OCI-LY7 (cell line): ENCODE results near the gene SLC16A1. TPM values are rescaled to one million over a fixed set of nuclear protein-coding genes. Genes with fewer than 3 reads are reported as not detected.
"Not testable (repeated sequence)": the region's sequence is repeated elsewhere in the genome, so short reads cannot be mapped to it uniquely, and the experiment has no call there.

Source experiments
- BruUV-seq: library from RNA; stranded (reverse); fragments of 400-500 nt; replicated peaks from 2 replicates; lab custom pipeline; 2021; lab: Mats Ljungman, UMichigan
- CTCF ChIA-PET: fragments of 300-600 bp; sonication (Branson Sonifier 250); formaldehyde crosslinking; loops from one replicate; lab custom pipeline; 2022; ENCODE audit warnings: antibody characterized with exemption; ENCODE audit not compliant: unreplicated experiment; lab: Charles Lee
- POLR2A ChIA-PET: fragments of 300-600 bp; sonication (Branson Sonifier 250); formaldehyde crosslinking; loops from one replicate; lab custom pipeline; 2022; ENCODE audit warnings: antibody characterized with exemption; lab: Charles Lee
- DNase-seq: peaks from one replicate; pipeline ENCODE4 v3.0.0-alpha.2; 2015; ENCODE audit warnings: low spot score
- H2AFZ ChIP-seq: fragments of 200-600 bp; sonication (generic), shearing (Covaris generic); 2 replicates; pipeline ENCODE4 v1.6.1; 2014; ENCODE audit warnings: mild to moderate bottlenecking, antibody characterized with exemption, low read length, moderate library complexity
- H3K27ac ChIP-seq: fragments of 200-600 bp; sonication (generic); 2 replicates; pipeline ENCODE4 v1.5.1; 2014; ENCODE audit warnings: mixed run types, low read depth, mild to moderate bottlenecking, moderate library complexity, low read length, inconsistent platforms; ENCODE audit not compliant: poor library complexity, severe bottlenecking
- H3K36me3 ChIP-seq: fragments of 200-600 bp; sonication (generic); 2 replicates; pipeline ENCODE4 v1.6.1; 2014; ENCODE audit warnings: mild to moderate bottlenecking, antibody characterized with exemption, low read length, moderate library complexity, mixed read lengths; ENCODE audit not compliant: insufficient read depth
- H3K4me1 ChIP-seq: fragments of 200-600 bp; sonication (generic); 2 replicates; pipeline ENCODE4 v1.5.1; 2014; ENCODE audit warnings: mild to moderate bottlenecking, low read length; ENCODE audit not compliant: insufficient read depth, poor library complexity, severe bottlenecking
- H3K4me2 ChIP-seq: fragments of 200-600 bp; sonication (generic); 2 replicates; pipeline ENCODE4 v1.6.1; 2014; ENCODE audit warnings: mild to moderate bottlenecking, low read length
- H3K4me3 ChIP-seq: fragments of 200-600 bp; sonication (generic); 2 replicates; pipeline ENCODE4 v1.5.1; 2014; ENCODE audit warnings: mild to moderate bottlenecking, low read depth, low read length; ENCODE audit not compliant: poor library complexity, severe bottlenecking
- H3K79me2 ChIP-seq: fragments of 200-600 bp; sonication (generic); 2 replicates; pipeline ENCODE4 v1.6.1; 2016; ENCODE audit warnings: low read depth, mild to moderate bottlenecking, low read length, moderate library complexity, mixed read lengths; ENCODE audit not compliant: insufficient read depth
- H3K9me2 ChIP-seq: fragments of 200-600 bp; sonication (generic); 2 replicates; pipeline ENCODE4 v1.6.1; 2016; ENCODE audit warnings: mild to moderate bottlenecking, low read length, mixed read lengths; ENCODE audit not compliant: insufficient read depth
- H3K9me3 ChIP-seq: fragments of 200-600 bp; sonication (generic); 2 replicates; pipeline ENCODE4 v1.6.1; 2014; ENCODE audit warnings: mild to moderate bottlenecking, mixed run types, low read length, mixed read lengths
- H4K20me1 ChIP-seq: fragments of 200-600 bp; sonication (generic); 2 replicates; pipeline ENCODE4 v1.6.1; 2014; ENCODE audit warnings: mild to moderate bottlenecking, antibody characterized with exemption, low read length, moderate library complexity, mixed read lengths; ENCODE audit not compliant: insufficient read depth
- EZH2phosphoT487 ChIP-seq: fragments of 200-600 bp; sonication (generic); IDR thresholded peaks from 2 replicates; pipeline ENCODE4 v1.6.1; 2018; ENCODE audit warnings: low read depth, borderline replicate concordance, mild to moderate bottlenecking, mixed run types, antibody characterized with exemption, low read length, moderate library complexity, mixed read lengths
- intact Hi-C: fragments of 100-400 bp; cut with micrococcal nuclease; formaldehyde crosslinking; loops from one replicate; pipeline ENCODE4 v1.10.0; 2022; ENCODE audit not compliant: unreplicated experiment
- total RNA-seq, 2 experiments: library from RNA; depleted of rRNA in 1 of 2; stranded (reverse); fragments of >200 nt in 1 of 2; shearing (Covaris generic) in 1 of 2; gene quantifications; 2 replicates each; pipeline ENCODE4 v1.2.3, GENCODE V29; 2014 to 2022
- TF ChIP-seq, protein P1 (sequence below): fragments of 200-600 bp; sonication (generic); conservative IDR thresholded peaks from 2 replicates; pipeline ENCODE4 v1.5.1; 2014; ENCODE audit warnings: mild to moderate bottlenecking, antibody characterized with exemption, low read length, moderate library complexity, mixed read lengths

Gene SLC16A1
- total RNA-seq, 2 experiments from 2014 or later = 56.1 to 67.8 TPM

DNA sequence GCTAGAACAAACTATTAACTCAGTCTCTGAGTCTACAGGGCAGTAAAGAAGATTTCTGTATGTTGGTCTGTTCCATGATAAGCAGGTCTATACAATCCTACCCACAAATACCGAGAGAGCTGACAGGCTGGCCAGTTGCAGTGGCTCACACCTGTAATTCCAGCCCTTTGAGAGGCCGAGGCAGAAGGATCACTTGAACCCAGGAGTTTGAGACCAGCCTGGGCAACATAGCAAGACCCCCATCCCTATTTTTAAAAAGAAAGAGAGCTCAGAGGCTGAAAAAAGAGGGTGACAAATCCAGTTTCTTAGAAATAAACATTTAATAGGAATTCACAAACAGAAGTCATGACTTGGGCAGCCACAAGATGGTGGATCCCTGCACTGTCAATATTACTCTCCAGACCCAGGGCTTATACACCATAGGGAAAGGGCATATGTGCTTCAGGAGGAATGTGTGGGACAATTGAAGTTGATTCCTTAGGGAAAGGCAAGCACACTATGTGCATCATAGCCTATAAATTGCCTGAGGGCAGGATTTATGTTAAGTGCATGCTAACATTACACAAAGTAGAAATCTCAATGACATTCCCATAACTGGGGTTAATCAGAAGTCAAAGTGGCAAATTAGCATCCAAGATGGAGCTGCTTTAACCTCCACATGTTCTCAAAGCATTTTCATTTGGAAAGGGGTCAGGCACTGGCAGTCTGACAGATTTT is 66.8 kb downstream of the SLC16A1 start:
- Histone ChIP-seq H3K9me3 (no peaks in the 10 kb centered on the region), H4K20me1 (no peaks in the 10 kb centered on the region), H3K79me2 (no peaks in the 10 kb centered on the region), H3K27ac (no peak overlapping the region), H3K36me3 (no peaks in the 10 kb centered on the region), H3K4me2 (no peak overlapping the region), H2AFZ (no peak overlapping the region), H3K4me1 (no peaks in the 10 kb centered on the region), H3K9me2 (no peaks in the 10 kb centered on the region), H3K4me3 (no peak overlapping the region)
- CTCF ChIA-PET = no interaction called here
- no TSS peak for BruUV-seq
- POLR2A ChIA-PET = interaction anchor here (0.6 kb wide), 1 partner anchor 164 kb away, joined by 3 read pairs; no protein-coding TSS in a partner anchor
- TF ChIP-seq, protein P1, sequence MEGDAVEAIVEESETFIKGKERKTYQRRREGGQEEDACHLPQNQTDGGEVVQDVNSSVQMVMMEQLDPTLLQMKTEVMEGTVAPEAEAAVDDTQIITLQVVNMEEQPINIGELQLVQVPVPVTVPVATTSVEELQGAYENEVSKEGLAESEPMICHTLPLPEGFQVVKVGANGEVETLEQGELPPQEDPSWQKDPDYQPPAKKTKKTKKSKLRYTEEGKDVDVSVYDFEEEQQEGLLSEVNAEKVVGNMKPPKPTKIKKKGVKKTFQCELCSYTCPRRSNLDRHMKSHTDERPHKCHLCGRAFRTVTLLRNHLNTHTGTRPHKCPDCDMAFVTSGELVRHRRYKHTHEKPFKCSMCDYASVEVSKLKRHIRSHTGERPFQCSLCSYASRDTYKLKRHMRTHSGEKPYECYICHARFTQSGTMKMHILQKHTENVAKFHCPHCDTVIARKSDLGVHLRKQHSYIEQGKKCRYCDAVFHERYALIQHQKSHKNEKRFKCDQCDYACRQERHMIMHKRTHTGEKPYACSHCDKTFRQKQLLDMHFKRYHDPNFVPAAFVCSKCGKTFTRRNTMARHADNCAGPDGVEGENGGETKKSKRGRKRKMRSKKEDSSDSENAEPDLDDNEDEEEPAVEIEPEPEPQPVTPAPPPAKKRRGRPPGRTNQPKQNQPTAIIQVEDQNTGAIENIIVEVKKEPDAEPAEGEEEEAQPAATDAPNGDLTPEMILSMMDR = no peak
- TF ChIP-seq EZH2phosphoT487 = no peak
- no peak for DNase-seq
- intact Hi-C loops = loop anchor here (10.0 kb wide), 1 partner anchor 786 kb away; no protein-coding TSS in a partner anchor

- H3K4me1 ChIP-seq = no peaks in the 10 kb centered on the region
- no peaks in the 10 kb centered on the region for H3K36me3 ChIP-seq
- no TSS peak for BruUV-seq
- no peak overlapping the region for H3K4me3 ChIP-seq
- H3K9me2 ChIP-seq = no peaks in the 10 kb centered on the region
- no peaks in the 10 kb centered on the region for H3K79me2 ChIP-seq
- no peak overlapping the region for H2AFZ ChIP-seq
- intact Hi-C loops = loop anchor here (10.0 kb wide), 1 partner anchor 786 kb away; no protein-coding TSS in a partner anchor
- no peak for DNase-seq
- no peaks in the 10 kb centered on the region for H3K9me3 ChIP-seq
- CTCF ChIA-PET = no interaction called here
- H3K4me2 ChIP-seq = no peak overlapping the region
- no peaks in the 10 kb centered on the region for H4K20me1 ChIP-seq
- POLR2A ChIA-PET = no interaction called here
- H3K27ac ChIP-seq = no peak overlapping the region
- TF ChIP-seq, protein P1 = no peak
- no peak for TF ChIP-seq EZH2phosphoT487
Observed at GRCh38 chr1:112888630-112889029, 67.4 kb downstream of the SLC16A1 start.

GRCh38 chr1:112887599-112888283 is 68.3 kb downstream of the SLC16A1 start:
- Histone ChIP-seq H3K79me2 (no peaks in the 10 kb centered on the region), H3K36me3 (no peaks in the 10 kb centered on the region), H3K9me3 (no peaks in the 10 kb centered on the region), H3K4me3 (no peak overlapping the region), H3K27ac (no peak overlapping the region), H3K4me1 (no peaks in the 10 kb centered on the region), H3K4me2 (no peak overlapping the region), H2AFZ (no peak overlapping the region), H3K9me2 (no peaks in the 10 kb centered on the region), H4K20me1 (no peaks in the 10 kb centered on the region)
- TF ChIP-seq, protein P1 = no peak
- TF ChIP-seq EZH2phosphoT487 = no peak
- no peak for DNase-seq
- ChIA-PET CTCF (no interaction called here), POLR2A (no interaction called here)
- intact Hi-C loops = loop anchor here (10.0 kb wide), 1 partner anchor 787 kb away; no protein-coding TSS in a partner anchor
- BruUV-seq = no TSS peak

DNA sequence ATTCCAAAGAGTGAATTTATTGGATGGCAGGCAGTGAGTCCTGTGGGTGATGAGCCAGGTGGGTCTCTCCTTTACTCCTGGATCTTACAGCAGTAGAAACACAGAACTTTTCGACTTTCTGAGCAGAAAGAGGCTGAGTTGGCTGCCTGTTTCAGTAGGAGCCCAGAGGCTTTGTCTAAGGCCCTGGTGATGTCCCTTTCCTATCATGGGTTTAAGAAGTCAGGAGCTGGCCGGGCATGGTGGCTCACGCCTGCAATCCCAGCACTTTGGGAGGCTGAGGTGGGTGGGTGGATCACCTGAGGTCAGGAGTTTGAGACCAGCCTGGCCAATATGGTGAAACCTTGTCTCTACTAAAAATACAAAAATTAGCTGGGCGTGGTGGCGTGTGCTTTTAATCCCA is 71.0 kb downstream of the SLC16A1 start:
- H3K4me3 ChIP-seq, H3K27ac ChIP-seq, H3K9me2 ChIP-seq, H3K4me1 ChIP-seq, H4K20me1 ChIP-seq, H3K9me3 ChIP-seq, POLR2A ChIA-PET, H2AFZ ChIP-seq, BruUV-seq, DNase-seq, H3K79me2 ChIP-seq, H3K4me2 ChIP-seq, H3K36me3 ChIP-seq: not testable (repeated sequence)
- CTCF ChIA-PET = interaction anchor here (0.6 kb wide), 1 partner anchor 8 kb away, joined by 3 read pairs; no protein-coding TSS in a partner anchor
- intact Hi-C loops = loop anchor here (10.0 kb wide), 1 partner anchor 790 kb away; no protein-coding TSS in a partner anchor
